ENCODE results near the gene CD248.
"Not testable (repeated sequence)": the region's sequence is repeated elsewhere in the genome, so short reads cannot be mapped to it uniquely, and the experiment has no call there.

The CD248 gene

GRCh38 chr11:66310803-66311440 lies 5.9 kb downstream of the CD248 start:
- not testable (repeated sequence) for H3K27ac ChIP-seq (ENCODE audit: low read length); H3K4me3 ChIP-seq (ENCODE audit: low read length); H3K27me3 ChIP-seq (ENCODE audit: control insufficient read depth, insufficient read depth, low read length); H3K9me3 ChIP-seq (ENCODE audit: control insufficient read depth, insufficient read depth, low read length); DNase-seq (ENCODE audit: low read depth, low spot score); H3K36me3 ChIP-seq (ENCODE audit: control insufficient read depth, insufficient read depth, low read length); H3K4me1 ChIP-seq (ENCODE audit: control insufficient read depth, insufficient read depth, low read length)
- no CpG with 5 or more reads among the region's 18 CpGs for WGBS (ENCODE audit: insufficient coverage, insufficient read length)

- Histone ChIP-seq H3K4me1 (ENCODE audit: control insufficient read depth, insufficient read depth, low read length) (peaks cover 4% of the 10 kb centered on the region), H3K4me3 (ENCODE audit: low read length) (no peak overlapping the region), H3K27me3 (ENCODE audit: control insufficient read depth, insufficient read depth, low read length) (no peaks in the 10 kb centered on the region), H3K27ac (ENCODE audit: low read length) (no peak overlapping the region), H3K9me3 (ENCODE audit: control insufficient read depth, insufficient read depth, low read length) (no peaks in the 10 kb centered on the region), H3K36me3 (ENCODE audit: control insufficient read depth, insufficient read depth, low read length) (no peaks in the 10 kb centered on the region)
- no CpG with 5 or more reads among the region's 8 CpGs for WGBS (ENCODE audit: insufficient coverage, insufficient read length)
- no peak for DNase-seq (ENCODE audit: low read depth, low spot score)
Measured at GRCh38 chr11:66310324-66310723, 6.5 kb downstream of the CD248 start.

GRCh38 chr11:66309475-66309874 lies 7.4 kb downstream of the CD248 start:
- no peak overlapping the region for H3K27ac ChIP-seq (ENCODE audit: low read length)
- no peak for DNase-seq (ENCODE audit: low read depth, low spot score)
- no peak overlapping the region for H3K4me3 ChIP-seq (ENCODE audit: low read length)
- WGBS (ENCODE audit: insufficient coverage, insufficient read length), result no CpG with 5 or more reads among the region's 3 CpGs
- H3K4me1 ChIP-seq (ENCODE audit: control insufficient read depth, insufficient read depth, low read length), result peaks cover 4% of the 10 kb centered on the region; the same call in 1 of the 2 replicates
- H3K27me3 ChIP-seq (ENCODE audit: control insufficient read depth, insufficient read depth, low read length), result no peaks in the 10 kb centered on the region
- H3K36me3 ChIP-seq (ENCODE audit: control insufficient read depth, insufficient read depth, low read length), result no peaks in the 10 kb centered on the region
- H3K9me3 ChIP-seq (ENCODE audit: control insufficient read depth, insufficient read depth, low read length), result no peaks in the 10 kb centered on the region

GRCh38 chr11:66302656-66303055 lies 14.2 kb downstream of the CD248 start:
- no peaks in the 10 kb centered on the region for H3K36me3 ChIP-seq (ENCODE audit: control insufficient read depth, insufficient read depth, low read length)
- no peaks in the 10 kb centered on the region for H3K27me3 ChIP-seq (ENCODE audit: control insufficient read depth, insufficient read depth, low read length)
- no peak overlapping the region for H3K4me3 ChIP-seq (ENCODE audit: low read length)
- no CpG with 5 or more reads among the region's 12 CpGs for WGBS (ENCODE audit: insufficient coverage, insufficient read length)
- H3K9me3 ChIP-seq (ENCODE audit: control insufficient read depth, insufficient read depth, low read length), result no peaks in the 10 kb centered on the region
- no peak for DNase-seq (ENCODE audit: low read depth, low spot score)
- H3K27ac ChIP-seq (ENCODE audit: low read length), result no peak overlapping the region
- 0 out of 2 replicates have a peak, but pooled peaks cover under 1% of the 10 kb centered on the region for H3K4me1 ChIP-seq (ENCODE audit: control insufficient read depth, insufficient read depth, low read length)

- H3K27me3 ChIP-seq (ENCODE audit: control insufficient read depth, insufficient read depth, low read length), result no peaks in the 10 kb centered on the region
- DNase-seq (ENCODE audit: low read depth, low spot score), result no peak
- no peak overlapping the region for H3K27ac ChIP-seq (ENCODE audit: low read length)
- no peaks in the 10 kb centered on the region for H3K36me3 ChIP-seq (ENCODE audit: control insufficient read depth, insufficient read depth, low read length)
- WGBS (ENCODE audit: insufficient coverage, insufficient read length), result no CpG with 5 or more reads among the region's 3 CpGs
- H3K4me3 ChIP-seq (ENCODE audit: low read length), result no peak overlapping the region
- peaks cover 2% of the 10 kb centered on the region; the same call in 1 of the 2 replicates for H3K4me1 ChIP-seq (ENCODE audit: control insufficient read depth, insufficient read depth, low read length)
- H3K9me3 ChIP-seq (ENCODE audit: control insufficient read depth, insufficient read depth, low read length), result no peaks in the 10 kb centered on the region
Measured at GRCh38 chr11:66299186-66299585, 17.7 kb downstream of the CD248 start.

GRCh38 chr11:66297610-66298009 lies 19.2 kb downstream of the CD248 start:
- Histone ChIP-seq H3K27me3 (ENCODE audit: control insufficient read depth, insufficient read depth, low read length) (no peaks in the 10 kb centered on the region), H3K4me3 (ENCODE audit: low read length) (no peak overlapping the region), H3K9me3 (ENCODE audit: control insufficient read depth, insufficient read depth, low read length) (no peaks in the 10 kb centered on the region), H3K36me3 (ENCODE audit: control insufficient read depth, insufficient read depth, low read length) (no peaks in the 10 kb centered on the region), H3K27ac (ENCODE audit: low read length) (no peak overlapping the region), H3K4me1 (ENCODE audit: control insufficient read depth, insufficient read depth, low read length) (peaks cover 2% of the 10 kb centered on the region; the same call in 1 of the 2 replicates)
- no peak for DNase-seq (ENCODE audit: low read depth, low spot score)
- WGBS (ENCODE audit: insufficient coverage, insufficient read length), result no CpG with 5 or more reads among the region's 8 CpGs

GRCh38 chr11:66294626-66295620 lies 21.9 kb downstream of the CD248 start:
- H3K27ac ChIP-seq (ENCODE audit: low read length), result no peak overlapping the region

GRCh38 chr11:66293777-66294625 lies 22.8 kb downstream of the CD248 start:
- Histone ChIP-seq H3K4me3 (ENCODE audit: low read length) (no peak overlapping the region), H3K27me3 (ENCODE audit: control insufficient read depth, insufficient read depth, low read length) (peaks cover 3% of the 10 kb centered on the region; the same call in 1 of the 2 replicates), H3K36me3 (ENCODE audit: control insufficient read depth, insufficient read depth, low read length) (no peaks in the 10 kb centered on the region), H3K9me3 (ENCODE audit: control insufficient read depth, insufficient read depth, low read length) (no peaks in the 10 kb centered on the region), H3K4me1 (ENCODE audit: control insufficient read depth, insufficient read depth, low read length) (peaks cover 5% of the 10 kb centered on the region), H3K27ac (ENCODE audit: low read length) (no peak overlapping the region)
- DNase-seq (ENCODE audit: low read depth, low spot score), result no peak
- WGBS (ENCODE audit: insufficient coverage, insufficient read length), result no CpG with 5 or more reads among the region's 30 CpGs

More at GRCh38 chr11:66294626-66295620, 21.9 kb downstream of the CD248 start:
- DNase-seq (ENCODE audit: low read depth, low spot score), result no peak
- Histone ChIP-seq H3K36me3 (ENCODE audit: control insufficient read depth, insufficient read depth, low read length) (no peaks in the 10 kb centered on the region), H3K27me3 (ENCODE audit: control insufficient read depth, insufficient read depth, low read length) (peaks cover 3% of the 10 kb centered on the region; the same call in 1 of the 2 replicates), H3K4me1 (ENCODE audit: control insufficient read depth, insufficient read depth, low read length) (peaks cover 4% of the 10 kb centered on the region), H3K4me3 (ENCODE audit: low read length) (no peak overlapping the region), H3K9me3 (ENCODE audit: control insufficient read depth, insufficient read depth, low read length) (no peaks in the 10 kb centered on the region)
- WGBS (ENCODE audit: insufficient coverage, insufficient read length), result no CpG with 5 or more reads among the region's 123 CpGs

- WGBS (ENCODE audit: insufficient coverage, insufficient read length), result no CpG with 5 or more reads among the region's 4 CpGs
- H3K4me1 ChIP-seq (ENCODE audit: control insufficient read depth, insufficient read depth, low read length), result peaks cover 5% of the 10 kb centered on the region
- peaks cover 3% of the 10 kb centered on the region; the same call in 1 of the 2 replicates for H3K27me3 ChIP-seq (ENCODE audit: control insufficient read depth, insufficient read depth, low read length)
- no peak for DNase-seq (ENCODE audit: low read depth, low spot score)
- H3K36me3 ChIP-seq (ENCODE audit: control insufficient read depth, insufficient read depth, low read length), result no peaks in the 10 kb centered on the region
- no peaks in the 10 kb centered on the region for H3K9me3 ChIP-seq (ENCODE audit: control insufficient read depth, insufficient read depth, low read length)
- no peak overlapping the region for H3K27ac ChIP-seq (ENCODE audit: low read length)
- H3K4me3 ChIP-seq (ENCODE audit: low read length), result no peak overlapping the region
Measured at GRCh38 chr11:66293352-66293751, 23.5 kb downstream of the CD248 start.

Measured in iPS DF 6.9 (cell line).